ENCODE data around the gene ADAM12.

The ADAM12 gene

GRCh38 chr10:126286256-126286780 lies 102.0 kb downstream of the ADAM12 start:
- no peaks in the 10 kb centered on the region for H3K27me3 ChIP-seq (ENCODE audit: control insufficient read depth, insufficient read depth, low read length)
- H3K4me1 ChIP-seq (ENCODE audit: control insufficient read depth, insufficient read depth, low read length): no peaks in the 10 kb centered on the region
- H3K27ac ChIP-seq (ENCODE audit: low read depth, low read length): no peak overlapping the region
- H3K4me3 ChIP-seq (ENCODE audit: low read length): no peak overlapping the region
- no peak overlapping the region for H3K9ac ChIP-seq (ENCODE audit: low read length)
- H3K36me3 ChIP-seq (ENCODE audit: control insufficient read depth, insufficient read depth, low read length): no peaks in the 10 kb centered on the region

- Histone ChIP-seq H3K36me3 (ENCODE audit: control insufficient read depth, insufficient read depth, low read length) (no peaks in the 10 kb centered on the region), H3K27ac (ENCODE audit: low read depth, low read length) (no peak overlapping the region), H3K27me3 (ENCODE audit: control insufficient read depth, insufficient read depth, low read length) (no peaks in the 10 kb centered on the region), H3K9ac (ENCODE audit: low read length) (no peak overlapping the region), H3K4me3 (ENCODE audit: low read length) (no peak overlapping the region), H3K4me1 (ENCODE audit: control insufficient read depth, insufficient read depth, low read length) (no peaks in the 10 kb centered on the region)
These were observed 105.0 kb downstream of the ADAM12 start for GRCh38 chr10:126283307-126283706.

DNA sequence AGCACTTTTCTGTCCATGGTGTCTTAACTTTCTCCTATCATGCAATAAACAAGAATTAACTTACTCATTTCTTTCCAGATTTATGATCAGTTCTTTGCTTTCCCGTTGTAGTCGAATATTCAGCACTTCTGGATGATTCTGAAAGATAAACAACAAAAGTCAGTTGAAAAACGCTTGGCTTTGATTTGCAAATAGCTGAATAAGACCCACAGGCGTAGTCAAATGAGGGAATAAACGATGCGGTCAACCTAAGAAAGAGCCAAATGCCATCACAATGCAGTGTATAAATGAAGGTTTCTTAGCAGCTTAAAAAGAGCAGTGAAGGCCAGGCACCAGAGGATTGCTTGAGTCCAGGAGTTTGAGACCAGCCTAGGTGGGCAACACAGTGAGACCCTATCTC lies 109.4 kb downstream of the ADAM12 start:
- Histone ChIP-seq H3K27ac (ENCODE audit: low read depth, low read length) (no peak overlapping the region), H3K4me1 (ENCODE audit: control insufficient read depth, insufficient read depth, low read length) (no peaks in the 10 kb centered on the region), H3K9ac (ENCODE audit: low read length) (no peak overlapping the region), H3K4me3 (ENCODE audit: low read length) (no peak overlapping the region), H3K27me3 (ENCODE audit: control insufficient read depth, insufficient read depth, low read length) (no peaks in the 10 kb centered on the region), H3K36me3 (ENCODE audit: control insufficient read depth, insufficient read depth, low read length) (no peaks in the 10 kb centered on the region)

GRCh38 chr10:126277181-126277580 lies 111.1 kb downstream of the ADAM12 start:
- Histone ChIP-seq H3K4me1 (ENCODE audit: control insufficient read depth, insufficient read depth, low read length) (no peaks in the 10 kb centered on the region), H3K4me3 (ENCODE audit: low read length) (no peak overlapping the region), H3K9ac (ENCODE audit: low read length) (no peak overlapping the region), H3K27ac (ENCODE audit: low read depth, low read length) (no peak overlapping the region), H3K27me3 (ENCODE audit: control insufficient read depth, insufficient read depth, low read length) (no peaks in the 10 kb centered on the region), H3K36me3 (ENCODE audit: control insufficient read depth, insufficient read depth, low read length) (no peaks in the 10 kb centered on the region)

- no peaks in the 10 kb centered on the region for H3K27me3 ChIP-seq (ENCODE audit: control insufficient read depth, insufficient read depth, low read length)
- H3K4me3 ChIP-seq (ENCODE audit: low read length): no peak overlapping the region
- H3K4me1 ChIP-seq (ENCODE audit: control insufficient read depth, insufficient read depth, low read length): no peaks in the 10 kb centered on the region
- no peak overlapping the region for H3K9ac ChIP-seq (ENCODE audit: low read length)
- no peak overlapping the region for H3K27ac ChIP-seq (ENCODE audit: low read depth, low read length)
- no peaks in the 10 kb centered on the region for H3K36me3 ChIP-seq (ENCODE audit: control insufficient read depth, insufficient read depth, low read length)
These were observed 115.8 kb downstream of the ADAM12 start for GRCh38 chr10:126272526-126272925.

DNA sequence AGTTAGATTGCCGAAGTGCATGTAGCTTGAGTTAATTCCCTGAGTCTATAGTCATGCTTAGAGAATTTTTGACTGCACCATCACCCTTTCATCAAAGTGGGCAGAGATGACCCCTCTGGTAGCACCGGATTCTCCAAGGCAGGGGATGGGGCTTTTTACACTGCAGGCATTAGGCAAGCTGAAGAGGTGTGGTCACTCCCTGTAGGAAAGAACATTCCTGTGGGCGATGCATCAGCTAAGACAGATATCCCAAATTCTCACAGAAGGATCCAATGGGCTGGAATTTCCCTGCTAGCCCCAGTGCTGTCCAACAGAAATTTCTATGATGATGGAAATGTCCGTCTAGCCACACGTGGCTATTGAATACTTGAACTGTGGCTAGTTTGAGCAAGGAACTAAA lies 118.2 kb downstream of the ADAM12 start:
- no peak overlapping the region for H3K9ac ChIP-seq (ENCODE audit: low read length)
- no peaks in the 10 kb centered on the region for H3K36me3 ChIP-seq (ENCODE audit: control insufficient read depth, insufficient read depth, low read length)
- no peaks in the 10 kb centered on the region for H3K4me1 ChIP-seq (ENCODE audit: control insufficient read depth, insufficient read depth, low read length)
- H3K27ac ChIP-seq (ENCODE audit: low read depth, low read length): no peak overlapping the region
- H3K27me3 ChIP-seq (ENCODE audit: control insufficient read depth, insufficient read depth, low read length): no peaks in the 10 kb centered on the region
- H3K4me3 ChIP-seq (ENCODE audit: low read length): no peak overlapping the region

GRCh38 chr10:126268013-126268920 lies 120.0 kb downstream of the ADAM12 start:
- Histone ChIP-seq H3K9ac (ENCODE audit: low read length) (no peak overlapping the region), H3K4me3 (ENCODE audit: low read length) (no peak overlapping the region), H3K27me3 (ENCODE audit: control insufficient read depth, insufficient read depth, low read length) (no peaks in the 10 kb centered on the region), H3K36me3 (ENCODE audit: control insufficient read depth, insufficient read depth, low read length) (no peaks in the 10 kb centered on the region), H3K27ac (ENCODE audit: low read depth, low read length) (no peak overlapping the region), H3K4me1 (ENCODE audit: control insufficient read depth, insufficient read depth, low read length) (no peaks in the 10 kb centered on the region)

DNA sequence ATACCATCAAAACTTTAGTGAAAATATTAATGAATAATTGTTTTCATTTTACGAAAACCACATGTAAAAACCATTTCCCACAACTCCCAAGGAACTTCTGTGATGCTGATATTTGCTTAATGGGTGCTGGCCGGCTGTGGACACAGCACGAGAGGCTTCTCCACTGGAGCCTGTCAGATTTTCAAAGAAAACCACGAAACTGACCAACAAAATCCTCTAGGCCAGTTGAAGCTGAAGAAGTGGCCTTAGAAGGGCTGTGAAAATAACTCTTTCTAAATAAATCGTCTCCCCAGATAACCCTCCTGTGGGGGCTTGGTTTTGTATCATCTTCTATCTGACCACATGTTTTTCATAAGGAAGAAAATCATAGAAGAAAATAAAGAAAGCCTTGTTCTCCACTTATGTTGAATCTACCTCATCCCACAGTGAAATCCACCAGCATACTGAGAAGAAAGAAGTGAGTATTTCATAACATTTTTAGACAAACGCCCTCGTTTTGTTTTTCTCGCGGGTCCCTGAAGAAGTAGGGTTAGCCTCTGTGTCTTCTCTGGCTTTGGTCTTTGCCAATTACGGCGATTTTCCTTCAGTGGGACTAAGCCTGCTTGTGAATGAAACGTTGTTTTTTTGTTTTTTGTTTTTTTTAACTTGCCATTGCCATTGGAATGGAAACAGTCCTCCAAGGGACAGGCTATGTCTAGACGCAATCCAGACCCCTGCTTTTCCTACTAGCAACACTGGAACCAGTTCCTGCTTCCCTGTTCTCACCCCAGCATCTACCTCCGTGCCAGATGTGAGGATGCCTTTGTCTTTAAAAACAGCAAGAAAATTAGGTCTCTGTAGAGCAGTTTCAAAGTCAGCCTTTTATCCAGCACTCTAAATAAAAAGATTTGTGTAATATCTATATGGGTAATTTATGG lies 123.9 kb downstream of the ADAM12 start:
- Histone ChIP-seq H3K4me1 (ENCODE audit: control insufficient read depth, insufficient read depth, low read length) (no peaks in the 10 kb centered on the region), H3K27ac (ENCODE audit: low read depth, low read length) (no peak overlapping the region), H3K27me3 (ENCODE audit: control insufficient read depth, insufficient read depth, low read length) (no peaks in the 10 kb centered on the region), H3K9ac (ENCODE audit: low read length) (no peak overlapping the region), H3K4me3 (ENCODE audit: low read length) (no peak overlapping the region), H3K36me3 (ENCODE audit: control insufficient read depth, insufficient read depth, low read length) (no peaks in the 10 kb centered on the region)

- Histone ChIP-seq H3K4me1 (ENCODE audit: control insufficient read depth, insufficient read depth, low read length) (no peaks in the 10 kb centered on the region), H3K36me3 (ENCODE audit: control insufficient read depth, insufficient read depth, low read length) (no peaks in the 10 kb centered on the region), H3K4me3 (ENCODE audit: low read length) (no peak overlapping the region), H3K27ac (ENCODE audit: low read depth, low read length) (no peak overlapping the region), H3K27me3 (ENCODE audit: control insufficient read depth, insufficient read depth, low read length) (no peaks in the 10 kb centered on the region), H3K9ac (ENCODE audit: low read length) (no peak overlapping the region)
These were observed 125.1 kb downstream of the ADAM12 start for GRCh38 chr10:126263006-126263676.

DNA sequence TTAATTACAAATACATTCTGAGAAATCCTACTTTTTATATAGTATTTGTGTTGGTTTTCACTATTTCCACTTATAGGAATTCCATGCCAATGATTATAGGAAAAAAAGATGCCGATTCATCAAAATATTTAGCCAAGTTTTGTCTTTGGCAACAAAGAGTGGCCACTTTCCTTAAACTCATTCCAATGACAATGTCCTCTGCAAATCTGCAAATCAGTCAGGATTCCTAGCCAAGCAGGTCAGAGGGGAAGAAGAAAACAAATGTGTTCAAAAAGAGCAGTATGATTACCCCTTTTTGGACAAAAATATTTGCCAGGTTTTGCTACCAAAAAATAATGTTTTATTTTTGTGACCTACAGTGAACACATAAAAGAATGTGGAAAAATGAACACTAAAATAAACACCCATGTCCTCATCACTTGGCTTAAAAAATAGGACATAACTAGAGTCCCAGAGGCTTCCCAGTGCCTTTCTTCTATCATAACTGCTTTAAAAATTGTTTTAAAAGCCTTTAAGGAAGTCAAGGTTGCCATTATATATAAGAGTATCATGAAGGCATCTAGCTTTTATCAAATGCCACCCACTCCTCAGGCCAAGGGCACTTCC lies 125.9 kb downstream of the ADAM12 start:
- Histone ChIP-seq H3K4me3 (ENCODE audit: low read length) (no peak overlapping the region), H3K4me1 (ENCODE audit: control insufficient read depth, insufficient read depth, low read length) (no peaks in the 10 kb centered on the region), H3K36me3 (ENCODE audit: control insufficient read depth, insufficient read depth, low read length) (no peaks in the 10 kb centered on the region), H3K9ac (ENCODE audit: low read length) (no peak overlapping the region), H3K27me3 (ENCODE audit: control insufficient read depth, insufficient read depth, low read length) (no peaks in the 10 kb centered on the region), H3K27ac (ENCODE audit: low read depth, low read length) (no peak overlapping the region)

DNA sequence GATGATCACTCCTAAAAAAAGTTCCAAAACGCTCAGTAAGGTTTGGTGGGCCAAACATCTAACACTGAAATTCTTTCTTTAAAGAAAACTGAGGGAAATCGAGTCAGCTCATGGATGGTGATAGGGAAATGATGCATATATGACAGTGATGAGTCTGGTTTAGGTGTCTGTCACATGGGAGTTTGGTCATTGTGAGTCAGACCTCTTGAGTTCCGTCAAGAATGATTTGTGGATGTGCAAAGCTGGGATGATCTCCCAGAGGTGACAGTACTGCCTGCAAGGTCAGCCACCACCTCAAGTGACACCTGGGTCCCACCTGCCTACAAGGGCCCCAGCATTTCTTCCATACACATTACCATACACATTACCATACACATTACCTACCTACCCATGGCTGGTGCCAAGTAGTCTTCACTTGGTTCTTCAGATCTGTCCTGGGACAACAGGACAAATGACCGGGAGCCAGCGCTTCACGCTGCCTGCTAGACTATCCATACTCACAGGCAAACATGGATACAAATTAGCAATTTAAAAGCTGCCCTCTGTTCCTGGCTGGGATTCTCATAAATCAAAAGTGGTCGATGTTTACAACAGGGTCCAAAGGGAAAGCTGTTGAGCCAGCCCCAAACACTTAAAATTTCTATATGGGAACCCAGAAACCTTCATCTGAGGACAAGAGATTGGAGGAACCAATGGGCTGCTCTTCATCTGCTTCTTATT lies 128.4 kb downstream of the ADAM12 start:
- no peak overlapping the region for H3K9ac ChIP-seq (ENCODE audit: low read length)
- no peaks in the 10 kb centered on the region for H3K36me3 ChIP-seq (ENCODE audit: control insufficient read depth, insufficient read depth, low read length)
- no peaks in the 10 kb centered on the region for H3K27me3 ChIP-seq (ENCODE audit: control insufficient read depth, insufficient read depth, low read length)
- no peak overlapping the region for H3K4me3 ChIP-seq (ENCODE audit: low read length)
- H3K27ac ChIP-seq (ENCODE audit: low read depth, low read length): no peak overlapping the region
- H3K4me1 ChIP-seq (ENCODE audit: control insufficient read depth, insufficient read depth, low read length): no peaks in the 10 kb centered on the region

Measured in rectal smooth muscle tissue (tissue), 1 donor.